T-helper 17 cell (primary cell): ENCODE measurements around the gene OR2A25. TPM values are rescaled to one million over a fixed set of nuclear protein-coding genes. Genes with fewer than 3 reads are reported as not detected.

Experiments used
- ATAC-seq: fragments of 150-1000 bp; cut with Tn5 transposase; 2 replicates; pipeline ENCODE4 v1.10.0; 2021; ENCODE audit warnings: mild to moderate bottlenecking, moderate library complexity
- DNase-seq, 3 donors: peaks; one replicate each; pipeline versions ENCODE4 v3.0.0 to v3.0.0-alpha.2; 2020 to 2021
- H3K9me3 ChIP-seq: one replicate; pipeline ENCODE4 v1.7.0; 2013; ENCODE audit warnings: low read length, mild to moderate bottlenecking; ENCODE audit not compliant: control insufficient read depth, poor library complexity, severe bottlenecking
- H3K27ac Mint-ChIP-seq: one replicate; pipeline ENCODE4 v1.8.0; 2022; ENCODE audit warnings: mild to moderate bottlenecking, moderate library complexity, mixed read lengths
- H3K27me3 Mint-ChIP-seq: one replicate; pipeline ENCODE4 v1.8.0; 2022; ENCODE audit warnings: mixed read lengths
- H3K36me3 Mint-ChIP-seq: one replicate; pipeline ENCODE4 v1.8.0; 2022; ENCODE audit warnings: low read depth, mixed read lengths
- H3K4me1 Mint-ChIP-seq: one replicate; pipeline ENCODE4 v1.8.0; 2022; ENCODE audit warnings: mild to moderate bottlenecking, mixed read lengths
- H3K4me3 Mint-ChIP-seq: one replicate; pipeline ENCODE4 v1.8.0; 2022; ENCODE audit warnings: mild to moderate bottlenecking, moderate library complexity, mixed read lengths
- total RNA-seq, 4 donors: library from RNA in 2 of 4; stranded (reverse) in 2 of 4; gene quantifications; one replicate each; pipeline ENCODE4 v1.2.3 and lab custom pipeline; 2022 to 2026

OR2A25 gene
- total RNA-seq, 2 donors from 2014 or later, result not detected

DNA sequence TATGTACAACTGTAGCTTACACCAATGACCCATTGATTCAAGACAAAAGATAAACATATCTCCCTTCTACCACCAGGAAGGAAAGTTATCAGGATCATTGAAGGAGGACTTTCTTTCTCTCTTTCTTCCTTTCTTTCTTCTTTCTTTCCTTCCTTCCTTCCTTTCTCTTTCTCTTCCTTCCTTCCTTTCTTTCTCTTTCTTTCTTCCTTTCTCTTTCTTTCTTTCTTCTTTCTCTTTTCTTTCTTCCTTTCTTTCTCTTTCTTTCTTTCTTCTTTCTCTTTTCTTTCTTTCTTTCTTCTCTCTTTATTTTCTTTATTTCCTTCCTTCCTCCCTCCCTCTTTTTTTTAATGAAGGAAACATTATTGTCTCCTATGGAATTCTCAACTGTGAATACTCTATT lies 29.2 kb downstream of the OR2A25 start:
- Mint-ChIP-seq H3K36me3 (no peaks in the 10 kb centered on the region), H3K4me1 (no peaks in the 10 kb centered on the region), H3K27ac (no peak overlapping the region), H3K27me3 (peaks cover 25% of the 10 kb centered on the region), H3K4me3 (no peak overlapping the region)
- no peaks in the 10 kb centered on the region for H3K9me3 ChIP-seq
- ATAC-seq (no peak), DNase-seq (no peak)

GRCh38 chr7:144100607-144101006 lies 31.0 kb downstream of the OR2A25 start:
- ATAC-seq (no peak), DNase-seq (no peak)
- no peaks in the 10 kb centered on the region for H3K9me3 ChIP-seq
- no peaks in the 10 kb centered on the region for H3K36me3 Mint-ChIP-seq
- no peak overlapping the region for H3K27ac Mint-ChIP-seq
- H3K27me3 Mint-ChIP-seq, result peaks cover 23% of the 10 kb centered on the region
- H3K4me3 Mint-ChIP-seq, result no peak overlapping the region
- no peaks in the 10 kb centered on the region for H3K4me1 Mint-ChIP-seq

DNA sequence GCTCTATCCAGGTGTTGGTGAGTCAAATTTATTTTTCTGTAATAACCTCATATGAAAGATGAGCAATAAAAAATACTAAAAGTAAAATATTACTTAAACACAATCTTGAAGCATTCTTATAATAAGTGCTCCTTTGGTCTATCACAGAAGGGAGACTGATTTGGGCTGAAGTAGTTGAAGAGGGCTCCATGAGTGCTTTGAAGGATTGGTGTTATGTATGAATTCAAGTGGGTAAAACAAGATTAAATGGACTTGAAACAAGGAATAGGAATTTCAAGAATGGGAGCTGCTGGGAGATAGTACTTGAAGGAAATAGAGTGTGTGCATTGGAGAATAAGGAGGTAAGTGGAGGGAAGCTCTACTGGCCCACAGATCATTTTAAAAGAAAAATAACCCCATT lies 32.4 kb downstream of the OR2A25 start:
- H3K27me3 Mint-ChIP-seq, result peaks cover 19% of the 10 kb centered on the region
- no peaks in the 10 kb centered on the region for H3K36me3 Mint-ChIP-seq
- H3K4me3 Mint-ChIP-seq, result no peak overlapping the region
- ATAC-seq (no peak), DNase-seq (no peak)
- no peak overlapping the region for H3K27ac Mint-ChIP-seq
- no peaks in the 10 kb centered on the region for H3K4me1 Mint-ChIP-seq
- no peaks in the 10 kb centered on the region for H3K9me3 ChIP-seq

- Mint-ChIP-seq H3K27ac (no peak overlapping the region), H3K27me3 (peaks cover 33% of the 10 kb centered on the region), H3K4me3 (no peak overlapping the region), H3K4me1 (no peaks in the 10 kb centered on the region), H3K36me3 (no peaks in the 10 kb centered on the region)
- H3K9me3 ChIP-seq, result no peaks in the 10 kb centered on the region
- DNase-seq (no peak), ATAC-seq (no peak)
These were observed 35.6 kb downstream of the OR2A25 start for GRCh38 chr7:144105211-144105610.

GRCh38 chr7:144109283-144109682 lies 39.7 kb downstream of the OR2A25 start, which contains the start of gene OR2A2:
TSS of gene OR2A2 (plus strand) at chr7:144109583. CDS start at chr7:144109583, 0 bp downstream.
- Mint-ChIP-seq H3K27me3 (peaks cover 50% of the 10 kb centered on the region), H3K4me1 (no peaks in the 10 kb centered on the region), H3K4me3 (no peak within 1 kb of the TSS), H3K27ac (no peak within 1 kb of the TSS), H3K36me3 (no peaks in the 10 kb centered on the region)
- ATAC-seq, result no peak
- no peaks in the 10 kb centered on the region for H3K9me3 ChIP-seq
- DNase-seq, result no peak

DNA sequence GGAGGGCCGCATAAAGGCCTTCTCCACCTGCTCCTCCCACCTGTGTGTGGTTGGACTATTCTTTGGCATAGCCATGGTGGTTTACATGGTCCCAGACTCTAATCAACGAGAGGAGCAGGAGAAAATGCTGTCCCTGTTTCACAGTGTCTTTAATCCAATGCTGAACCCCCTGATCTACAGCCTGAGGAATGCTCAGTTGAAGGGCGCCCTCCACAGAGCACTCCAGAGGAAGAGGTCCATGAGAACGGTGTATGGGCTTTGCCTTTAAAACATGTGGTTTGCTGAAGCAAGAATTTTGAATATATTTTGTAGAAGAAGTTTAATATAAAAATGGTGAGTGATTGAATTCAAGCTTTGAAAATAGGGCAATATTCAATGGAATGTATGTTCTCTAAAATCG lies 40.7 kb downstream of the OR2A25 start:
- H3K36me3 Mint-ChIP-seq, result no peaks in the 10 kb centered on the region
- DNase-seq (no peak), ATAC-seq (no peak)
- peaks cover 46% of the 10 kb centered on the region for H3K27me3 Mint-ChIP-seq
- H3K27ac Mint-ChIP-seq, result no peak overlapping the region
- no peaks in the 10 kb centered on the region for H3K4me1 Mint-ChIP-seq
- H3K9me3 ChIP-seq, result no peaks in the 10 kb centered on the region
- H3K4me3 Mint-ChIP-seq, result no peak overlapping the region

GRCh38 chr7:144113651-144114050 lies 44.0 kb downstream of the OR2A25 start:
- Mint-ChIP-seq H3K36me3 (no peaks in the 10 kb centered on the region), H3K4me3 (no peak overlapping the region), H3K4me1 (no peaks in the 10 kb centered on the region), H3K27me3 (peaks cover 40% of the 10 kb centered on the region), H3K27ac (no peak overlapping the region)
- H3K9me3 ChIP-seq, result no peaks in the 10 kb centered on the region
- no peak for DNase-seq
- no peak for ATAC-seq

DNA sequence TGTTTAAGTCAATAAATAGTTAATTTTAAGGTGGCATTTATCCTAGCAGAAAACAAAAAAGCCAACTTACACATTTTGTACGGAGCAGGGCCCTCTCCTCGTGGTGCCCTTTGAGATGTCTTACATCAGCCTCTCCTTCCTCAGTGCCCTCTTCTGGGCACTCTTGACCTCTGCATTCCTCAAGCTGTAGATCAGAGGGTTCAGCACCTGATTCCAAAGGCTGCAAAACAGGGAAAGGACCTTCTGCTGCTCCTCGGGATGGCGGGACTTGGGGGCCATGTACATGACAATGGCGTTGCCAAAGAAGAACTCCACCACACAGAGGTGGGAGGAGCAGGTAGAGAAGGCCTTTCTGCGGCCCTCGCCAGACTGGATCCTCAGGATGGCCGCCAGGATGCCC lies 48.7 kb downstream of the OR2A25 start:
- ATAC-seq (no peak), DNase-seq (no peak)
- no peaks in the 10 kb centered on the region for H3K4me1 Mint-ChIP-seq
- H3K9me3 ChIP-seq, result no peaks in the 10 kb centered on the region
- H3K27ac Mint-ChIP-seq, result no peak overlapping the region
- no peak overlapping the region for H3K4me3 Mint-ChIP-seq
- H3K36me3 Mint-ChIP-seq, result no peaks in the 10 kb centered on the region
- peaks cover 17% of the 10 kb centered on the region for H3K27me3 Mint-ChIP-seq

- H3K27ac Mint-ChIP-seq, result no peak within 1 kb of the TSS
- H3K4me3 Mint-ChIP-seq, result no peak within 1 kb of the TSS
- no peaks in the 10 kb centered on the region for H3K9me3 ChIP-seq
- no peaks in the 10 kb centered on the region for H3K36me3 Mint-ChIP-seq
- DNase-seq (no peak), ATAC-seq (no peak)
- H3K27me3 Mint-ChIP-seq, result peaks cover 11% of the 10 kb centered on the region
- H3K4me1 Mint-ChIP-seq, result no peaks in the 10 kb centered on the region
These were observed 53.3 kb downstream of the OR2A25 start, which contains the start of gene OR2A14 for GRCh38 chr7:144122876-144123275. TSS of gene OR2A14 (plus strand) at chr7:144123176. CDS start at chr7:144129113, 5,937 bp downstream.

Other genes with a start within 250 kb of the OR2A25 start
- gene TCAF1, start 167.6 kb upstream of the OR2A25 start, total RNA-seq, result 10 to 100 TPM in 1 of 2 donors, 1 to 10 TPM in 1; 9.5 to 10.9 TPM
- not detected for gene OR2F2, start 134.6 kb upstream of the OR2A25 start, total RNA-seq
- gene OR2F1, start 115.0 kb upstream of the OR2A25 start, total RNA-seq, result not detected
- gene OR6B1, start 69.5 kb upstream of the OR2A25 start, total RNA-seq, result not detected
- not detected for gene OR2A5, start 20.9 kb upstream of the OR2A25 start, total RNA-seq
- not detected for gene OR2A12, start 16.5 kb downstream of the OR2A25 start, total RNA-seq
- gene OR2A2, start 39.8 kb downstream of the OR2A25 start, total RNA-seq, result not detected
- gene OR2A14, start 53.4 kb downstream of the OR2A25 start, total RNA-seq, result not detected
- under 1 TPM in 1 of 2 donors, not detected in 1; 0.32 TPM for gene CTAGE4, start 113.7 kb downstream of the OR2A25 start, total RNA-seq
- 1 to 10 TPM in 1 of 2 donors, not detected in 1; 2.2 TPM for gene ARHGEF35, start 126.0 kb downstream of the OR2A25 start, total RNA-seq
- under 1 TPM in 1 of 2 donors, not detected in 1; 0.07 TPM for gene OR2A42, start 169.8 kb downstream of the OR2A25 start, total RNA-seq
- gene OR2A7, start 195.0 kb downstream of the OR2A25 start, total RNA-seq, result 1 to 10 TPM; 1.2 to 6.5 TPM
- gene CTAGE8, start 199.5 kb downstream of the OR2A25 start, total RNA-seq, result 1 to 10 TPM in 1 of 2 donors, under 1 TPM in 1; 0.47 to 1.6 TPM
- gene OR2A1, start 242.6 kb downstream of the OR2A25 start, total RNA-seq, result not detected